ENCODE measurements around the gene PPP1R9A.

PPP1R9A gene

GRCh38 chr7:95026421-95027072 lies 119.2 kb downstream of the PPP1R9A start:
- in situ Hi-C loops (cut with HindIII; ENCODE audit: low sequenced_read_pairs), result no loop called here

- in situ Hi-C loops (cut with HindIII; ENCODE audit: low sequenced_read_pairs), result no loop called here
These were observed 120.0 kb downstream of the PPP1R9A start for GRCh38 chr7:95027234-95027872.

- in situ Hi-C loops (cut with HindIII; ENCODE audit: low sequenced_read_pairs), result no loop called here
These were observed 121.3 kb downstream of the PPP1R9A start for GRCh38 chr7:95028683-95029082.

- in situ Hi-C loops (cut with HindIII; ENCODE audit: low sequenced_read_pairs), result no loop called here
These were observed 127.9 kb downstream of the PPP1R9A start for GRCh38 chr7:95035295-95035694.

GRCh38 chr7:95041031-95041430 lies 133.6 kb downstream of the PPP1R9A start:
- in situ Hi-C loops (cut with HindIII; ENCODE audit: low sequenced_read_pairs), result no loop called here

- in situ Hi-C loops (cut with HindIII; ENCODE audit: low sequenced_read_pairs), result no loop called here
These were observed 138.0 kb downstream of the PPP1R9A start for GRCh38 chr7:95045236-95045923.

GRCh38 chr7:95046494-95047240 lies 139.3 kb downstream of the PPP1R9A start:
- in situ Hi-C loops (cut with HindIII; ENCODE audit: low sequenced_read_pairs), result no loop called here

- in situ Hi-C loops (cut with HindIII; ENCODE audit: low sequenced_read_pairs), result no loop called here
These were observed 139.9 kb downstream of the PPP1R9A start for GRCh38 chr7:95047291-95047690.

- in situ Hi-C loops (cut with HindIII; ENCODE audit: low sequenced_read_pairs), result no loop called here
These were observed 145.2 kb downstream of the PPP1R9A start for GRCh38 chr7:95052566-95053094.

- in situ Hi-C loops (cut with HindIII; ENCODE audit: low sequenced_read_pairs), result no loop called here
These were observed 147.0 kb downstream of the PPP1R9A start for GRCh38 chr7:95054386-95054785.

GRCh38 chr7:95055295-95055694 lies 147.9 kb downstream of the PPP1R9A start:
- in situ Hi-C loops (cut with HindIII; ENCODE audit: low sequenced_read_pairs), result no loop called here

- in situ Hi-C loops (cut with HindIII; ENCODE audit: low sequenced_read_pairs), result no loop called here
These were observed 148.8 kb downstream of the PPP1R9A start for GRCh38 chr7:95056107-95056739.

- in situ Hi-C loops (cut with HindIII; ENCODE audit: low sequenced_read_pairs), result no loop called here
These were observed 149.5 kb downstream of the PPP1R9A start for GRCh38 chr7:95056901-95057300.

GRCh38 chr7:95059842-95060313 lies 152.5 kb downstream of the PPP1R9A start:
- in situ Hi-C loops (cut with HindIII; ENCODE audit: low sequenced_read_pairs), result no loop called here

- in situ Hi-C loops (cut with HindIII; ENCODE audit: low sequenced_read_pairs), result no loop called here
These were observed 155.5 kb downstream of the PPP1R9A start for GRCh38 chr7:95062901-95063300.

- in situ Hi-C loops (cut with HindIII; ENCODE audit: low sequenced_read_pairs), result no loop called here
These were observed 159.5 kb downstream of the PPP1R9A start for GRCh38 chr7:95066737-95067530.

GRCh38 chr7:95088536-95089215 lies 181.3 kb downstream of the PPP1R9A start:
- in situ Hi-C loops (cut with HindIII; ENCODE audit: low sequenced_read_pairs), result no loop called here

GRCh38 chr7:95089414-95090315 lies 182.3 kb downstream of the PPP1R9A start:
- in situ Hi-C loops (cut with HindIII; ENCODE audit: low sequenced_read_pairs), result no loop called here
